ENCODE data around the gene IFNA14.
"Not testable (repeated sequence)": the region's sequence is repeated elsewhere in the genome, so short reads cannot be mapped to it uniquely, and the experiment has no call there.

Gene IFNA14

GRCh38 chr9:21213411-21214326, 26.1 kb downstream of the IFNA14 start:
- DNase-seq, result peak; percentile 16

DNA sequence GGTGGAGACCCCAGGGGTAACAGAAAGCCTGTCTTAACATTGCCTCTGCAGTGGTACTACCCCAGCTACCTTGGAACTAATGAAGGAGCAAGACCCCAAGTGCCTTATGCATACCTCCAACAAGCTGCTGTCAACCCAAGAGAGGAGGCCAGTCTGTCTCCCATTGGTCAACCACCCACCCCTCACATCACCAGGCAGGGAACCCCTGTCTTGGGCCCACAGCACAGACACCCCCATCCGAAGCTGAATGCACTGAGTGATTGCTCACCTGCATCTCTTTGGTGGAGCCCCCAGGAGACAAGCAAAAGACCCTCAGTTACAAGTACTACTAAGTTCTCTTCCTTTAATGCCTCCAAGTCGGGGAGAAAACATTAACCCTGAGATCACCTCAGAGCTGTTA, 27.6 kb downstream of the IFNA14 start:
- not testable (repeated sequence) for DNase-seq

DNA sequence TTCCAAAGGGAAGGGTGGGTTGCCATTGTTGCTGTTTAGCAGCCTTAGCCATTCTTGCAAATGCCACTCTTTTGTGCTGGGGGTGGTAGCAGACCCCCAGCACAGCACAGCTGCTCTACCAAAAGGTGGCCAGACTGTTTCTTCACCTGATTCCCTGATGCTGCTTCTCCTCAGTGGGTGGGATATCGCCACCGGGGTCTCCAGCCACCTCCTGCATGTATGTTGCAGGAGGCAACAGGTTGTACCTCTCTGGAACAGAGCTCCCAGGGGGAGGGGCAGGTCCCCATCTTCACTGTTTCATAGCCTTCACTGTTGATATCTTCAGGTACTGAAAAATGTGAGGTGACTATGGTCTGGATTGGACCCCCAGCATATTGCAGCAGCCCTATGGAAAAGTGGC, 29.0 kb downstream of the IFNA14 start:
- not testable (repeated sequence) for DNase-seq

GRCh38 chr9:21210311-21210710, 29.5 kb downstream of the IFNA14 start:
- no peak for DNase-seq

DNA sequence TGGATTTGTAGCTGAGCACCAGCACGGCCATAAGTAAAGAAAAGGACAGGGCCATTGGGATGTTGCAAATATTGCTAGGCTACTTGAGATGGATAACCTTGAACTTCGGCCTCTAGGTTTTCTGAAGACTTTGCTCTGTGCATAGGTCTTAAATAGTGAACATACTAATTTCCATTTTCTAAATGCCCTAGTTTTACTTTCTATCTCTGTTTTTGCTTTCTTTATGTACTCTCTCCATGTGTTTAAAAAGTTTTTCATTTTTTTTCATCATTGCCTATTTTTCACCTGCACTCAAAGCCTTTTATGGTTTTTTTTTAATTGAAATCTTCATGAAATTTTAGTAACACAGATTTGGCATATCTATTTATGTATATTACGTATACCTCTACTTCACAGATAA, 32.8 kb downstream of the IFNA14 start, which contains the start of gene IFNA10:
Gene IFNA10 (minus strand): TSS at position 101 of the 400 bp plus-strand sequence. CDS start 46 bp downstream, at position 55.
- DNase-seq, result not testable (repeated sequence)

DNA sequence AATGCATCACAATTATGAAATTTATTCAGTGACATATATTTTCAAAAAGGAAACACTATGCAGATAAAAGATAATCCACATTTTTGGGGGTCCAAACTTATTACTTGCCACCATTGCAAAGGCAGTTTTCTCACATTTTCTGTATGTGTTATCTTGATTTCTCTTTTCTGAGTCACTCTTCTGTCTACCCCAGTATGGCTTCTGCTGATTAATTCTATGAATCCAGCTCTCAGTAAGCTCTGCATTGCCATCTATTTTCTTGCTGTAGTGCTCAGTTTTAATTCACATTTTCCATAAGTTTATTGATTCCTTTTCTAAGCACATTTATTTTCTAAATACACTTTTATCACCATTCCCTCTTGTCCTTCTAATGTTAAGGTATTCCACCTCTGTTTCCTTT, 34.6 kb downstream of the IFNA14 start:
- peak; percentile 34 for DNase-seq

GRCh38 chr9:21202105-21202504, 37.7 kb downstream of the IFNA14 start, which contains the start of gene IFNA7:
IFNA7 (minus strand) TSS chr9:21202205; CDS start chr9:21202165, 40 bp downstream.
- not testable (repeated sequence) for DNase-seq

DNA sequence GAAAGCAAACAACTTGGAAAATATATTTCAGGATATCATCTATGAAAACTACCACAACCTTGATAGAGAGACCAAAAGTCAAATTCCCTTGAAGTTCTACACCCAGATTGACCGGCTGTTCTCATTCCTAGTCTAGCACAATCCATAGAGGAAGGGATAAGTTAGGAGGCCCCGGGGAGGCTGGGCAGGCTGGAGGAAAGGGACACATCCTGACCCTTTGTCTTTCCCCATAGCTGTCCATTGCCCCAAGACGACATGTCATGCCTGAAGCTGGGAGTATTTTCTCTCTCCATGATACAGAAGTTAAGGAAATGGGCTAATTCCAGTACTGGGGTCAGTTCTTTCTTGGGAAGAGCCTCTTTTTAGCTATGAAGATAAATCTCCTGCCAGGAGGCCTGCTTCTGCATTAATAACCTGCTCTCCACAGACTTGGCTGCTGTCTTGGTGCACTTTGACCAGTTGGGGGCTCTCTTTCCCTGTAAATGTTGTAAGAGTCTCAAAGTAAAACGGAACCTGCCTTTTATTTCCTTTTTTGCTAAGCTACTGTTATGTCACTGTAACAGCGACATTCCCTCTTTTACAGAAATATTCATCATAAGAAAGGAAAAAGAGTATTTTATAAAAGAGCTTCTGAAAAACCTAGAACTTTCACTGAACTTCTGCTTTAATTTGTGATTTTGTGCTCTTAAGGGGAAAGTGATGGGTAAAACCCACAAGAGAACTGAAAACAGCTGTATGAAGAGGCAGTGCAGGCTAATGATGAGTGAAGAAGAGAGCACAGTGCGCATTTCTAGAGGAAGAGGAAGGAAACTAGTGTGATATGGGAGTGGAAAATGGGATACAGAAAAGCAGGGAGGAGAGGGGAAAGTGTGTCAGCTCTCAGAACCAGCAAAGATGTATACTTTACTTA, 44.7 kb downstream of the IFNA14 start:
- peak; percentile 73 for DNase-seq
